HCT116 (cell line): ENCODE results near the gene OR14A16.

Experiments
- ATF3 ChIP-seq: IDR thresholded peaks from 2 replicates; pipeline ENCODE4 v1.6.1; 2012
- CEBPB ChIP-seq: IDR thresholded peaks from 2 replicates; pipeline ENCODE4 v1.6.1; 2012; ENCODE audit warnings: low read depth
- CTCF ChIP-seq, 3 experiments: fragments of 200-600 bp in 1 of 3; sonication (generic) in 1 of 3; IDR thresholded peaks in 2 of 3; conservative IDR thresholded peaks in 1 of 3; 2 replicates each; pipeline ENCODE4 v1.5.1; 2012 to 2017; ENCODE audit warnings: low read depth in 2 of 3, low read length in 2 of 3, antibody characterized with exemption in 1 of 3, borderline replicate concordance in 1 of 3, control low read depth in 1 of 3, mild to moderate bottlenecking in 1 of 3, mixed read lengths in 1 of 3, mixed run types in 1 of 3, moderate library complexity in 1 of 3; ENCODE audit not compliant: insufficient read depth in 1 of 3
- EZH2 ChIP-seq: fragments of 200-600 bp; sonication (generic); IDR thresholded peaks from 2 replicates; pipeline ENCODE4 v1.6.1; 2017; ENCODE audit warnings: antibody characterized with exemption, mixed run types
- POLR2A ChIP-seq: IDR thresholded peaks from 2 replicates; pipeline ENCODE4 v1.7.0; 2011; ENCODE audit warnings: borderline replicate concordance; ENCODE audit not compliant: insufficient read depth, insufficient read length; ENCODE audit errors: extremely low read depth
- POLR2AphosphoS5 ChIP-seq: IDR thresholded peaks from 2 replicates; pipeline ENCODE4 v1.6.1; 2011; ENCODE audit warnings: mild to moderate bottlenecking, low read depth, low read length, moderate library complexity
- RAD21 ChIP-seq: IDR thresholded peaks from 2 replicates; pipeline ENCODE4 v1.6.1; 2012; ENCODE audit warnings: low read depth, mild to moderate bottlenecking
- YY1 ChIP-seq: IDR thresholded peaks from 2 replicates; pipeline ENCODE4 v1.6.1; 2011; ENCODE audit warnings: low read length, low read depth, moderate library complexity, mild to moderate bottlenecking; ENCODE audit not compliant: insufficient replicate concordance; ENCODE audit errors: extremely low read depth
- ZFX ChIP-seq: fragments of 450-650 bp; IDR thresholded peaks from 2 replicates; pipeline ENCODE4 v1.6.1; 2017
- ZNF274 ChIP-seq: fragments of 200-500 bp; sonication (Bioruptor generic); IDR thresholded peaks from 2 replicates; pipeline ENCODE4 v1.6.1; 2014; ENCODE audit warnings: mild to moderate bottlenecking, low read depth, low read length, inconsistent platforms

- no peak for TF ChIP-seq CTCF (IDR thresholded peaks at IDR 0.05 in 2 of 3, conservative IDR thresholded peaks at IDR 0.05 in 1 of 3; ENCODE audit: borderline replicate concordance in 1 of 3, insufficient read depth in 1 of 3, low read depth in 2 of 3, low read length in 2 of 3)
- TF ChIP-seq POLR2AphosphoS5: no peak
- no peak for TF ChIP-seq ZFX
- no peak for TF ChIP-seq ZNF274
- TF ChIP-seq CEBPB: no peak
- no peak for TF ChIP-seq EZH2
- no peak for TF ChIP-seq POLR2A
- no peak for TF ChIP-seq RAD21
- TF ChIP-seq YY1: no peak
- TF ChIP-seq ATF3: no peak
Observed at GRCh38 chr1:247845011-247845692, 21.2 kb upstream of the OR14A16 start.
